BJ (cell line): Measurements from ENCODE around the gene ANO2. TPM values are rescaled to one million over a fixed set of nuclear protein-coding genes. Genes with fewer than 3 reads are reported as not detected.
A peak's percentile ranks its signal among the peaks of the same experiment; 100 is the strongest.

ENCODE experiments used
- CTCF ChIA-PET: fragments of 350-600 bp; formaldehyde crosslinking; extraction: SDS; loops from one replicate; lab custom pipeline; 2021; ENCODE audit warnings: antibody characterized with exemption, inconsistent platforms; lab: Yijun Ruan, JAX
- POLR2A ChIA-PET: fragments of 300-600 bp; sonication (Branson Sonifier 250); formaldehyde crosslinking; extraction: SDS; loops from one replicate; lab custom pipeline; 2021; ENCODE audit warnings: antibody characterized with exemption; lab: Charles Lee
- DNase-seq: peaks from one replicate; pipeline ENCODE4 v3.0.0-alpha.2; 2011; ENCODE audit warnings: low read depth
- H3K27me3 ChIP-seq: 2 replicates; pipeline ENCODE4 v1.6.0; 2011; ENCODE audit warnings: low read length; ENCODE audit not compliant: control insufficient read depth, insufficient read depth
- H3K36me3 ChIP-seq: 2 replicates; pipeline ENCODE4 v1.5.1; 2011; ENCODE audit warnings: low read length; ENCODE audit not compliant: control insufficient read depth, insufficient read depth
- H3K4me3 ChIP-seq: 2 replicates; pipeline ENCODE4 v1.5.1; 2011; ENCODE audit warnings: low read depth, mild to moderate bottlenecking, control low read depth, low read length
- polyA plus RNA-seq: library from polyadenylated mRNA; depleted of rRNA; stranded (reverse); fragments of >200 nt; gene quantifications from 2 replicates; pipeline ENCODE4 v1.2.3, GENCODE V29; 2011
- TF ChIP-seq, protein P1 (sequence below): IDR thresholded peaks from 2 replicates; pipeline ENCODE4 v1.5.1; 2011; ENCODE audit warnings: low read depth, mild to moderate bottlenecking, control low read depth, inconsistent platforms, low read length, moderate library complexity; ENCODE audit not compliant: insufficient read depth

Gene ANO2
- polyA plus RNA-seq, 1 experiment = 0.10 TPM

DNA sequence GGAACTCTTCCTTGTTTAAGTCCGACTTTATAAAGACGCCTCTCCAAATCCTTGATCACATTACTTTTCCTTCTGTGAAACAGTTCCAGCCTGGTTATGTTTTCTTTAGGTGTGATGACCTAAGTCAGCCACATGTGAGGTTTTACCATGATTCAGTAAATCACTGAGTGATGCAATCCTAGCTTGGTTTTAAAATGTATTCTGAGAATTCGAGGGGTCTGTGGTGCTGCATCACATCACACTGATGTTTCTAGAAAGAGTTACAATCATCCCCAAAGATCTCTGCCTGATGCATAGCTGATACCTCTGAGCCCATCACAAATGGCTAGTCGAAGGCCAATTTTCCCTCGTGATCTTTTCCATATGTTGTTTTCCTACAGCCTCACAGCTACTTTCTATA is 152.7 kb downstream of the ANO2 start:
- ChIA-PET POLR2A (no interaction called here), CTCF (interaction anchor here (1.0 to 1.5 kb wide), 4 partner anchors 8 to 621 kb away, joined by 3 read pairs; no protein-coding TSS in a partner anchor)
- DNase-seq = no peak
- TF ChIP-seq, protein P1, sequence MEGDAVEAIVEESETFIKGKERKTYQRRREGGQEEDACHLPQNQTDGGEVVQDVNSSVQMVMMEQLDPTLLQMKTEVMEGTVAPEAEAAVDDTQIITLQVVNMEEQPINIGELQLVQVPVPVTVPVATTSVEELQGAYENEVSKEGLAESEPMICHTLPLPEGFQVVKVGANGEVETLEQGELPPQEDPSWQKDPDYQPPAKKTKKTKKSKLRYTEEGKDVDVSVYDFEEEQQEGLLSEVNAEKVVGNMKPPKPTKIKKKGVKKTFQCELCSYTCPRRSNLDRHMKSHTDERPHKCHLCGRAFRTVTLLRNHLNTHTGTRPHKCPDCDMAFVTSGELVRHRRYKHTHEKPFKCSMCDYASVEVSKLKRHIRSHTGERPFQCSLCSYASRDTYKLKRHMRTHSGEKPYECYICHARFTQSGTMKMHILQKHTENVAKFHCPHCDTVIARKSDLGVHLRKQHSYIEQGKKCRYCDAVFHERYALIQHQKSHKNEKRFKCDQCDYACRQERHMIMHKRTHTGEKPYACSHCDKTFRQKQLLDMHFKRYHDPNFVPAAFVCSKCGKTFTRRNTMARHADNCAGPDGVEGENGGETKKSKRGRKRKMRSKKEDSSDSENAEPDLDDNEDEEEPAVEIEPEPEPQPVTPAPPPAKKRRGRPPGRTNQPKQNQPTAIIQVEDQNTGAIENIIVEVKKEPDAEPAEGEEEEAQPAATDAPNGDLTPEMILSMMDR = no peak
- Histone ChIP-seq H3K4me3 (no peak overlapping the region), H3K27me3 (no peaks in the 10 kb centered on the region; the same call in 1 of the 2 replicates), H3K36me3 (no peaks in the 10 kb centered on the region)

DNA sequence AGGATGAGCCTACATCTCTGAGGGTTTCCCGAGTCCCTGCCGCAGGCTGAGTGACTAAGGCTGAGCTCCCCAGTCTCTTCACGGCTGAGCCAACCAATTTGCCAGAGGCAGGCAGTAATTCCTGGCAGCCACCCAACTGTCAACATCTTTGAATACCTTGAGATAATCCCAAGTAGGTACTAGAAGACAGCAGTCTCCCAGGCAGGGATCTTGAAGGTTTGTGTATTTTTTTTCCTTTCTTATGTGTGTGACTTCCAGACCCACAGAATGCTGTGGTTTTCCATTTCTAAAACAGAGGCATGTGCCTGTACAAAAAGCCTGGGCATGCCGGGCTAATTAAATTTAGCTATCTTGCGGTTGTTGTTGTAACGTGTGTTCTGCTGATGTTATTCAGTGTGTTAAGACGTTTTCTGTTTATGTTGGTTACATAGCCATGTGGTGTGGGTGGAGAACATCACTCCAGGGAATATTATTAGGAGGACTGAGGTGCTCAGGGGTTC is 155.5 kb downstream of the ANO2 start:
- Histone ChIP-seq H3K27me3 (no peaks in the 10 kb centered on the region; the same call in 1 of the 2 replicates), H3K4me3 (no peak overlapping the region), H3K36me3 (no peaks in the 10 kb centered on the region)
- TF ChIP-seq, protein P1 = no peak
- DNase-seq = peak; percentile 32
- ChIA-PET CTCF (interaction anchor here (0.7 kb wide), 1 partner anchor 47 kb away, joined by 3 read pairs; no protein-coding TSS in a partner anchor), POLR2A (no interaction called here)

DNA sequence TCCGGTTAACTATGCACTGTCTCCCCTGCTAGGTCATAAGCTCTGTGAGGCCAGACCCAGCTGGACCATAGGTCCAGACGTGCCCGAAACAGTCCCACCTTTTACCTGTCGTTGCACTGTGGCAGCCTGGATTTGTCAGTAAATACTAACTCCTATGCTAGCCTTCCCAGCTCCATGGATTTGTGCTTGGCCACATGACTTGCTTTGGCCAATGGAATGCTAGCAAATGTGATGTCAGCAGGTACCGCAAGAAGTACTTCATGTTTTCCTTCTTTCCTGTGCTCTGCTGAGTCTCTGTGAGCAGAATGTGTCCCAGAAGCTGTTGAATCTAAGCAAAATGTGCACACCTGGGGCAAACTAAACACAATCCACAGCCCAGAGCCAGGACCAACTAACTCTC is 157.2 kb downstream of the ANO2 start:
- TF ChIP-seq, protein P1 = no peak
- no peaks in the 10 kb centered on the region for H3K36me3 ChIP-seq
- H3K4me3 ChIP-seq = no peak overlapping the region
- DNase-seq = no peak
- CTCF ChIA-PET = interaction anchor here (1.4 kb wide), 1 partner anchor 42 kb away, joined by 3 read pairs; no protein-coding TSS in a partner anchor
- H3K27me3 ChIP-seq = no peaks in the 10 kb centered on the region; the same call in 1 of the 2 replicates
- POLR2A ChIA-PET = no interaction called here

DNA sequence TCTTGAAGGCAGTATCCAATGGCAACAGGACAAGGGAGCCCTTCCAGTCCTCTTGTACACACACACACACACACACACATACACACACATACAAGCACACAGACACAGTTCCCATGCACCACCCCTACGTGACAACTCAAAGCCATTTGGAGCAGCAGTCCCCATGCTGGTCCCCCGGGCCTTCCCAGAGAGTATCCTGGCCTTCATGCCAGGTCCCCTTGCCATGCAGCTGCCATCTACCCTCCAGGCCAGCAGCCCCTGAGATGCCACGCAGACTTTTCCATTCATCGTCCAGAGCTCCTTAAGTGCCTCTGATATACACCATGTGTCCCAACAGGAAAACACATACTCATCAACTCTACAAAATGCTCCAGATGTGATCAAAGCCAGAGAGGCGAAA is 159.5 kb downstream of the ANO2 start:
- CTCF ChIA-PET = interaction anchor here (0.6 to 0.8 kb wide), 3 partner anchors 13 to 741 kb away, joined by 3 read pairs; no protein-coding TSS in a partner anchor

DNA sequence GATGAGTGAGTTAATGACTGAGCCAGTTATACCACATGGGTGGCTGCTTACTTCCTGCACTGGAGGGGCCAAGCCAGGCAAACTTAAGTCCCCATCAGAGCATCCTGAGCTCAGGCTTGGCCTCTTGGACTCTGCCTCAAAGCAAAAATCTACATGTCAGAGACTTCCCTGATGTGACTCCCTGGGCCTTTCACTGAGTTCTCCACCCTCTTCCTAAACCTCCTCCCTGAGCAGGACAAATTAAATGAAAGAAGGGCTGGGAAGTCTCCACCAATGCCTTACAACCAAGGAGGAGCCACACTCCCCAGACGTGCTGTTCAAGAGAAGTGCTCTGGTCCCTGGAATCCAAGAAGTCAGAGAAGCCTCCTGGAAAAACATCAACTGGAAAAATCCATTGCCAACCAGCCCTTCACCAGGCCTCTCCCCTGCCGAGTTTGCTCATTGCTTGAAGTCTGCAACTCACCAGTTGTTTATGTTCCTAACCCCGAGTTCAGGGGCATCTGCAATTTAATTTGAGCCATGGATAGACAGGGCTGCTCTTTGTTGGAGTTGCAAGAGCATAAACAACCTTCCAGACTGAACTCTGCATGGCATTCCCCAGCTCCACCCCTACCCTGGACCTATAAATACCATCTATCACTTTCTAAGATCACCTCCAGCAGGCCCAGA is 160.5 kb downstream of the ANO2 start:
- ChIA-PET CTCF (no interaction called here), POLR2A (no interaction called here)
- TF ChIP-seq, protein P1 = no peak
- no peak for DNase-seq
- H3K36me3 ChIP-seq = no peaks in the 10 kb centered on the region
- no peaks in the 10 kb centered on the region for H3K27me3 ChIP-seq
- no peak overlapping the region for H3K4me3 ChIP-seq

More for the DNA sequence above, 159.5 kb downstream of the ANO2 start:
- no peaks in the 10 kb centered on the region for H3K27me3 ChIP-seq
- H3K36me3 ChIP-seq = no peaks in the 10 kb centered on the region
- POLR2A ChIA-PET = no interaction called here
- TF ChIP-seq, protein P1 = no peak
- no peak overlapping the region for H3K4me3 ChIP-seq
- no peak for DNase-seq
